ENCODE data around the gene CDRT4. TPM values are rescaled to one million over a fixed set of nuclear protein-coding genes. Genes with fewer than 3 reads are reported as not detected.

CDRT4 gene
- polyA plus RNA-seq, 12 donors = 0.77 to 26.5 (median 5.0) TPM; not detected in 1

GRCh38 chr17:15493693-15494035, 26.2 kb upstream of the CDRT4 start:
- DNase-seq = no peak

GRCh38 chr17:15492791-15493692, 25.6 kb upstream of the CDRT4 start:
- no peak for DNase-seq

GRCh38 chr17:15492186-15492585, 24.8 kb upstream of the CDRT4 start:
- DNase-seq = no peak

- DNase-seq = peak; percentile 45
Observed at GRCh38 chr17:15490634-15491261, 23.3 kb upstream of the CDRT4 start.

- no peak for DNase-seq
Observed at GRCh38 chr17:15488557-15488956, 21.1 kb upstream of the CDRT4 start.

GRCh38 chr17:15485045-15485444, 17.6 kb upstream of the CDRT4 start:
- DNase-seq = no peak

- no peak for DNase-seq
Observed at GRCh38 chr17:15483431-15483830, 16.0 kb upstream of the CDRT4 start.

GRCh38 chr17:15482476-15482875, 15.1 kb upstream of the CDRT4 start:
- DNase-seq = no peak

GRCh38 chr17:15481481-15481880, 14.1 kb upstream of the CDRT4 start:
- DNase-seq = no peak

- DNase-seq = no peak
Observed at GRCh38 chr17:15480204-15480603, 12.8 kb upstream of the CDRT4 start.

GRCh38 chr17:15479703-15480102, 12.3 kb upstream of the CDRT4 start:
- no peak for DNase-seq

- DNase-seq = no peak
Observed at GRCh38 chr17:15478845-15479244, 11.4 kb upstream of the CDRT4 start.

GRCh38 chr17:15475631-15476354, 8.4 kb upstream of the CDRT4 start:
- no peak for DNase-seq

- DNase-seq = no peak
Observed at GRCh38 chr17:15472891-15473290, 5.5 kb upstream of the CDRT4 start.

- DNase-seq = no peak
Observed at GRCh38 chr17:15470536-15470935, 3.1 kb upstream of the CDRT4 start.

GRCh38 chr17:15469260-15469659, 1.8 kb upstream of the CDRT4 start:
- DNase-seq = peak; percentile 25

GRCh38 chr17:15468126-15468525, 705 bp upstream of the CDRT4 start:
- no peak for DNase-seq

- DNase-seq = no peak
Observed at GRCh38 chr17:15466131-15466530, 1.3 kb downstream of the CDRT4 start.

- no peak for DNase-seq
Observed at GRCh38 chr17:15465045-15465701, 2.2 kb downstream of the CDRT4 start.

- no peak for DNase-seq
Observed at GRCh38 chr17:15464231-15464985, 3.0 kb downstream of the CDRT4 start.
